RWPE1 (cell line): ENCODE results near the gene RWDD1.
"Not testable (repeated sequence)": the region's sequence is repeated elsewhere in the genome, so short reads cannot be mapped to it uniquely, and the experiment has no call there.

Experiments
- CTCF ChIA-PET: fragments of 350-600 bp; sonication (Branson Sonifier 250); formaldehyde crosslinking; extraction: SDS; loops from one replicate; lab custom pipeline; 2021; lab: Yijun Ruan, JAX
- POLR2A ChIA-PET: fragments of 400-600 bp; formaldehyde crosslinking; extraction: SDS; loops from one replicate; lab custom pipeline; 2020; ENCODE audit warnings: antibody characterized with exemption; ENCODE audit not compliant: low non-redundant PET; lab: Yijun Ruan, JAX
- DNase-seq: peaks from one replicate; pipeline ENCODE4 v3.0.0; 2012; ENCODE audit warnings: low spot score
- H3K27ac ChIP-seq: fragments of 450-650 bp; 2 replicates; pipeline ENCODE4 v1.5.1; 2017
- TF ChIP-seq, protein P1 (sequence below): fragments of 450-650 bp; conservative IDR thresholded peaks from 2 replicates; pipeline ENCODE4 v1.5.1; 2017; ENCODE audit warnings: low read depth, mild to moderate bottlenecking

The RWDD1 gene

DNA sequence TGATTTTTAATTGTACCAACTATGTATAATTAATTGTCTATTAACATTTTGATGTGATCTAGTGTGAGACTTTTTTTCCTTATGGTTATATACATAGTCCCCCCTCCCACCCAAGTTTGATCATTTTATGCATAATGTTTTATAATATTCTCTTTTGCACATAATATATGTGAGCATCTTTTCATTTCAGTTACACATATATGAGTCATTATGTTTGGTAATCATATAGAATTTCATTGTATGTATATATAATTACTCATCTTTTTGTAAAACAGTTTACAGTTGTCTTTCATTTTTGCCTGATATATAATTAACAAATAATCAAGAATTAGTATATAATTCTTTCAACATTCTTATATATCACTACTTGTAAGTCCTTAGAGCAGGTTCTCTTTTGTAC, 15.0 kb downstream of the RWDD1 start:
- H3K27ac ChIP-seq = no peak overlapping the region
- ChIA-PET POLR2A (no interaction called here), CTCF (interaction anchor here (0.7 kb wide), 1 partner anchor 13 kb away, joined by 4 read pairs; no protein-coding TSS in a partner anchor)
- DNase-seq = no peak
- TF ChIP-seq, protein P1, sequence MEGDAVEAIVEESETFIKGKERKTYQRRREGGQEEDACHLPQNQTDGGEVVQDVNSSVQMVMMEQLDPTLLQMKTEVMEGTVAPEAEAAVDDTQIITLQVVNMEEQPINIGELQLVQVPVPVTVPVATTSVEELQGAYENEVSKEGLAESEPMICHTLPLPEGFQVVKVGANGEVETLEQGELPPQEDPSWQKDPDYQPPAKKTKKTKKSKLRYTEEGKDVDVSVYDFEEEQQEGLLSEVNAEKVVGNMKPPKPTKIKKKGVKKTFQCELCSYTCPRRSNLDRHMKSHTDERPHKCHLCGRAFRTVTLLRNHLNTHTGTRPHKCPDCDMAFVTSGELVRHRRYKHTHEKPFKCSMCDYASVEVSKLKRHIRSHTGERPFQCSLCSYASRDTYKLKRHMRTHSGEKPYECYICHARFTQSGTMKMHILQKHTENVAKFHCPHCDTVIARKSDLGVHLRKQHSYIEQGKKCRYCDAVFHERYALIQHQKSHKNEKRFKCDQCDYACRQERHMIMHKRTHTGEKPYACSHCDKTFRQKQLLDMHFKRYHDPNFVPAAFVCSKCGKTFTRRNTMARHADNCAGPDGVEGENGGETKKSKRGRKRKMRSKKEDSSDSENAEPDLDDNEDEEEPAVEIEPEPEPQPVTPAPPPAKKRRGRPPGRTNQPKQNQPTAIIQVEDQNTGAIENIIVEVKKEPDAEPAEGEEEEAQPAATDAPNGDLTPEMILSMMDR = no peak

DNA sequence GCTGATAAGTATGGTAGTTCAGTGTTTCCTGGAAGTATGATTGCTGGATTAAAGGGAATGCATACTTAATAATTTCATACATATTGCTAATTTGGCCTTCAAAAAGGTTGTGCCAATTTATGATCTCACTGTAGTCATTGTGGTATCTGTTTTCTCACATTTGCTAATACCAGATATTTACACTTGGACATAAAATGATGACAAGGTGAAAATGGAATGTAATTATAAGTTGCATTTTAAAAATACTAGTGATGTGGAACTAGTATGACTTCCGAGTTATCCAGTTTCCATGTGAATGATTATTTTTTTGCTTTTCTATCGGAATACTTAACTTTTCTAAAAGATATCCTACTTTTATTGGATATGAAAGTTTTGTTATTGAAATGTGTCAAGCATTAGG, 15.4 kb downstream of the RWDD1 start:
- ChIA-PET POLR2A (no interaction called here), CTCF (no interaction called here)
- no peak for DNase-seq
- H3K27ac ChIP-seq = no peak overlapping the region
- TF ChIP-seq, protein P1 = no peak

DNA sequence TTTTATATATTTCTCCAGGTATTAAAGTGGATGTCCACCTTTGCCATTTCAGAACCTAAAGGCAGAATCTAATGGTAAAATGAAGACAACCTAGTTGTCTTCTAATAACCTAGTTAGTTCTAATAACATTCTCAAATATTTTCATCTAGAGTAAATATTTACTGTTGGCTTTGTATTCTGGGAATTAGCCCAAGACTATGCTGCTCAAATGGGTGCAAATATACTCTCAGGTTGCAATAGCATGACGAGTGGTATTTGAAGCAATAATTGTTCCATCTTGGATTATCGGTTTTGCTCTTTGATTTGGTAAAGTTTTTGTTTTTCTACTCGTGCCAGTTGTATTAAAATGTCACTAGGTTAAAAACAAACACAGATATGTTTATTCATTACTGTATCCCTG, 23.9 kb downstream of the RWDD1 start:
- no peak for DNase-seq
- H3K27ac ChIP-seq = no peak overlapping the region
- CTCF ChIA-PET = no interaction called here
- TF ChIP-seq, protein P1 = no peak
- POLR2A ChIA-PET = no interaction called here

DNA sequence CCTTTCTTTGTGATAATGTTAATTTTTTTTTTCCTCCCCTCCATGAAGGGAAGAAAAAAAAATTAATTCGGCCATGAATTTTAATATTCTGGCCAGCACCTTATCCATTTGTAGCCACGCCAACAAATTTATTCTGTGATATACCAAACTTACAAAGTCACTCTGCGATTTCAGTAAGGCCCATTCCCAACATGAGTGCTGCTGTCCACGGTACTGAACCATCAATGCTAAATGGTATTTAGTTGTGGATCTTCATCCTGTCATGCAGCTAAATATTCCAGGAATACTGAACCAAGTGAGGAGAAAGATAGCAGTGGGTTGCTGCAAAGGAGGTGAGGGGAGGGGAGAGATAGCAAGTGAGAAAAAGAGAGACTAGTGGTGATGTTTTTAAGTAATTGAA, 25.5 kb downstream of the RWDD1 start:
- POLR2A ChIA-PET = no interaction called here
- TF ChIP-seq, protein P1 = no peak
- no peak overlapping the region for H3K27ac ChIP-seq
- no peak for DNase-seq
- CTCF ChIA-PET = interaction anchor here (0.6 kb wide), 1 partner anchor 184 kb away, joined by 3 read pairs; no protein-coding TSS in a partner anchor

DNA sequence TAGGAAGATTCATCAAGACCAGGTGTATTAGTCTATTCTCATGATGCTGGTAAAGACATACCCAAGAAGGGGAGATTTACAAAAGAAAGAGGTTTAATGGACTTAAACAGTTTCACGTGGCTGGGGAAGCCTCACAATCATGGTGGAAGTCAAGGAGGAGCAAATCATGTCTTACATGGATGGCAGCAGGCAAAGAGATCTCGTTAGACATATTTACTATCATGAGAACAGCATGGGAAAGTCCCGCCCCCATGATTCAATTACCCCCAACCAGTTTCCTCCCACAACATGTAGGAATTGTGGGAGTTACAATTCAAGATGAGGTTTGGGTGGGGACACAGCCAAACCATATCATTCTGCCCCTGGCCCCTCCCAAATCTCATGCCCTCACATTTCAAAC, 32.6 kb downstream of the RWDD1 start:
- CTCF ChIA-PET, H3K27ac ChIP-seq, POLR2A ChIA-PET, DNase-seq: not testable (repeated sequence)

DNA sequence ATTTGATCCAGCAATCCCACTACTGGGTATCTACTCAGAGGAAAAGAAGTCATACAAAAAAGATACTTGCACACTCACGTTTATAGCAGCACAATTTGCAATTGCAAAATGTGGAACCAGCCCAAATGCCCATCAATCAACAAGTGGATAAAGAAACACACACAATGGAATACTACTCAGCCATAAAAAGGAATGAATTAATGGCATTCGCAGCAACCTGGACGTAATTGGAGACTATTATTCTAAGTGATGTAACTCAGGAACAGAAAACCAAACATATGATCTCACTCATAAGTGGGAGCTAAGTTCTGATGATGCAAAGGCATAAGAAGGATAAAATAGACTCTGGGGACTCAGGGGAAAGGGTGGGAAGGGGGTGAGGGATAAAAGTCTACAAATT, 33.6 kb downstream of the RWDD1 start:
- CTCF ChIA-PET, DNase-seq, POLR2A ChIA-PET, H3K27ac ChIP-seq: not testable (repeated sequence)

DNA sequence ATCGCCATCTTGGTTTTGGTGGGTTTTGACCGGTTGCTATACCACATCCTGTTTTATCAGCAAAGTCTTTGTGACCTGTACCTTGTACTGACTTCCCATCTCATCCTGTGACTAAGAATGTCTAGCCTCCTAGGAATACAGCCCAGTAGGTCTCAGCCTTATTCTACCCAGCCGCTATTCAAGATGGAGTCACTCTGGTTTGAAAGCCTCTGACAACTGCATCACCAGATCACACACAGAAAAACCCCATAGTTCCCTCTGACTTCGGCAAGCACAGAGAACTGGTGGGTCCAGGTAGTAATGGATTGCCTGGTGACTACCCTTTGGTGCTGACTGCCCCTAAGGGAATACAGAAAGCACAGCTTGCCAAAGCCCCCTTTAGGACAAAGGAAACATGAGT, 34.6 kb downstream of the RWDD1 start:
- CTCF ChIA-PET = interaction anchor here (0.7 kb wide), 1 partner anchor 898 kb away, joined by 3 read pairs; no protein-coding TSS in a partner anchor
- no peak for DNase-seq
- POLR2A ChIA-PET = no interaction called here
- H3K27ac ChIP-seq = no peak overlapping the region
- TF ChIP-seq, protein P1 = no peak

DNA sequence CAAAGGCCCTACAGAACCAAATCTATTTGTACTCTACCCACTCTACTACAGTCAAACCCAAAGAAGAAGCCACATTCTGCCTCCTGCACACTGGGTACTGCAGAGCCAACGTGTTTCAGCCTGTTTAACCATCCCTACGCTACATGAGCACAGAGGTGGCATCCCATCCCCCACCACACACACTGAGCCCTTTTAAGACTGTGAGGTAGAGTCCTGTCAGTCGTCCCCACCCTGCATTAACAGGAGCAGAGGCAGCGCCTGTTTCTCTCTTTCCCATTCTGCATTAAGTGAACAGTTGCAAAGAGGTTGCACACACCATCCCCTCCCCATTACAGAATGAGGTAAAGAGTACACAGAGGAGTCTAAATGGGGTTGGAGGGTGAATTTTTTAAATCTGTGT, 39.8 kb downstream of the RWDD1 start:
- DNase-seq = no peak
- ChIA-PET POLR2A (no interaction called here), CTCF (interaction anchor here (1.0 kb wide), 1 partner anchor 393 kb away, joined by 3 read pairs; no protein-coding TSS in a partner anchor)
- H3K27ac ChIP-seq = no peak overlapping the region
- TF ChIP-seq, protein P1 = no peak
